Measurements from ENCODE around the gene GALP.
"Not testable (repeated sequence)": the region's sequence is repeated elsewhere in the genome, so short reads cannot be mapped to it uniquely, and the experiment has no call there.

Gene GALP

DNA sequence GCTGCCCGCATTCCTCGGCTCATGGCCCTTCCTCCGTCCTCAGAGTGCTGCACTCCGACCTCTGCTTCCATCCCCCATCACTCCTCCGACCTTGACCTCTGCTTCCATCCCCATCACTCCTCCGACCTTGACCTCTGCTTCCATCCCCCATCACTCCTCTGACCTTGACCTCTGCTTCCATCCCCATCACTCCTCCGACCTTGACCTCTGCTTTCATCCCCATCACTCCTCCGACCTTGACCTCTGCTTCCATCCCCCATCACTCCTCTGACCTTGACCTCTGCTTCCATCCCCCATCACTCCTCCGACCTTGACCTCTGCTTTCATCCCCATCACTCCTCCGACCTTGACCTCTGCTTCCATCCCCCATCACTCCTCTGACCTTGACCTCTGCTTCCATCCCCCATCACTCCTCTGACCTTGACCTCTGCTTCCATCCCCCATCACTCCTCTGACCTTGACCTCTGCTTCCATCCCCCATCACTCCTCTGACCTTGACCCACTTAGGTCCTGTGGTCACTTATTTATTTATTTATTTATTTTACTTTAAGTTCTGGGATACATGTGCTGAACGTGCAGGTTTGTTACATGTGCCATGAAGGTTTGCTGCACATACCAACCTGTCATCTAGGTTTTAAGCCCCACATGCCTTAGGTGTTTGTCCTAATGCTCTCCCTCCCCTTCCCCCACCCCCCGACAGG is 26.7 kb upstream of the GALP start:
- not testable (repeated sequence) for DNase-seq

DNA sequence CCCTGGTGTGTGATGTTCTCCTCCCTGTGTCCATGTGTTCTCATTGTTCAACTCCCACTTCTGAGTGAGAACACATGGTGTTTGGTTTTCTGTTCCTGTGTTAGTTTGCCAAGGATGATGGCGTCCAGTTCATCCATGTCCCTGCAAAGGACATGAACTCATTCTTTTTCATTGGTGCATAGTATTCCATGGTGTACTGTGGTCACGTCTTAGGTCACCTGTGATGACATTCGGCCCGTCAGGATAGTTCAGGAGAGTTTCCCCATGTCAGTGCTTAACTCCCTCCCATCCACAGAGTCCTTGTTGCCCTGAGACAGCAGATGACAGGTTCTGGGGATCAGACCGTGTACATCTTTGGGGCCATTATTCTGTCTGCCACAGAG is 26.2 kb upstream of the GALP start:
- no peak for DNase-seq

DNA sequence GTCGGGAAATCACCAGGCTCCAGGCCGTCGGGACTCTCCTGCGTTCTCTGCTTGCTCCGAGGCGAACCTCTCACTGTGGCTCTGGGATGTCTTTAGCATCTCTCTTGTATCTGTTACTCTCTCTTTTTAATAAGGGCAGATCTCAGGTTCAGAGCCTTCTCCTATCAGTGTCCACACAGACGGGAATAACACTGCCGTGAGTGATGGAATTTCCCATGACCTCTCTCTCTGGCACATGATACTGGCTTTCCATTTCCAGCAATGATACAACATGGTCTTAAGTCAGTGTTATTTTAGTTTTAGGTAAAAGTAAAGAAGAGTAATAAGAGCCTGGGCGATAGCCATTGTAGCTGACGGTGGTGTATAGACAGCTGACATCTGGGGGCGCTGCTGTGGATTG is 25.4 kb upstream of the GALP start:
- no peak for DNase-seq

DNA sequence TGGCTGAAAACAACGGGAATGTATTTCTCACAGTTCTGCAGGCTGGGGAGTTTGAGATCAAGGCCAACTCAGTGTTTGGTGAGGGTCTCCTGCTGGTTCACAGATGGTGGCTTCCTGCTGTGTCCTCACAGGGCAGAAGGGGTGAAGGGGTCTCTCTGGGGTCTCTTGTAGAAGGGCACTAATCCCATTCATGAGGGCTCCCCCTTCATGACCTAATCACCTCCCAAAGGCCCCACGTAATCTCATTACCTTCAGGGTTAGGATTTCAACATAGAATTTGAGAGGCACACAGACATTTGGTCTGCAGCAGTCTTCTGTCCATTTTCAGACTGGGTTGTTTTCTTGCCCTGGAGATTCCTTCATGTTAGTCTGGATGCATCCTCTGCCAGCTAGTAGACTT is 23.2 kb upstream of the GALP start:
- DNase-seq = no peak

DNA sequence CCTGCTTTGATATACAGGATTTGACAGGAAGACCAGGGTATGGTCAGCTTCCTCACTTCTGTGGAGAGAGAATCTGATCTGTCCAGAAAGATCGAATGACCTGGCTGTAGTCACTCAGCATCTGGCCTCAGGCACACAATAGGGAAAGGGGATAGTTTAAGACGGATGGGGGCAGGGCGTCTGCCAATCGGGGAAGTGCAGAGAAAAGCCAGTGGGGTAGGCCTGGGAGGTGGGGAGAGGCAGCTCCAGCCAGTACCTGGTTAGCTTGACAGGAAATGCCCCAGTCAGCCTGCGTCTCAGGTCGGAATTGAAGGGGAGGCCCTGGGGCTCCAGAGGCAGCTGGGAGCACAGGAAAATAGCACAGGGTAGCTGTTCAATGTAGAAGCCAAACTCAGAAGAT is 22.3 kb upstream of the GALP start:
- no peak for DNase-seq

DNA sequence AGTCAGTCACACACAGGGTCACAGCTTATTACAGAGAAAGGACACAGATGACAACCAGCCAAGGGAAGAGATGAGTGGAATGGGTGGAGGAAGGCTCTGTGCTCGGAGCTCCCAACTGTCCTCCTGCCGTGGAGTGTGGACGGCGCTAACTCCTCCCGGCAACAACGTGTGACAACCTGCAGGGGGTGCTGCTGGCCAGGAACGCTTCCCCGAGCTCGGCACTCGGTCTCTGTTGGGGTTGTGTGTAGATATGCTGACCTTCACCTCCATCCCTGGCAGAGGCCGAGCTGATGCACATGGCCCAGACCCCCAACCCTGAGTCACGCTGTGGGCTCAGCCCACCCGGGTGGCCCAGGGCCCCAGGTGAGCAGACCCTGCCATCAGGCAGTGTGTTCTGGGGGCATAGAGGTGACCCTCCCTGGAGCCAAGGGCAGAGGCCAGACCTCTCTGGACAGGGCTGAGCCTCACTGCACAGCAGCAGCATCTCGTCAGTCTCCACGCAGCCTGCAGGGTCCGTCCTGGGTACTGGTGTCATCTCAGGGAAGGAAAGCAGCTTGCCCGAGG is 20.6 kb upstream of the GALP start:
- DNase-seq = no peak

DNA sequence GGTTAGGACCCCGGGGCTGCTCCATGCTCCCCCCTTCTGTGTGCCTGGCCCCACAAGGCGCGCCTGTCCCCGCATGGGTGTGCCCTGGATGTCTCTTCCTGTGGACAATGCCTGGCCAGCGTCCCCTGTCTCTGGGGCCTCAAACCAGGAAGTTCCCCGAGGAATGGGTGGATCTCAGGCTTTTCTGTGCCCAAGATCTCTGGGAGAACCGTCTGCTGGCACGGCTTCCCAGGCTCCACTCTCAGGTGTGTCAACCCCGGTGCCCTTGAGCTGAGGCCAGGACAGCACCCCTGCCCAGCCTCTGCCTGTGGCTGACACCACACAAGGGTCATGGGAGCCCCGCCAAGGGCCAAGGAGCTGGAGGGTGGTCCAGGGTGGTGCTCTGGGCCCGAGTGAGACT is 19.0 kb upstream of the GALP start:
- no peak for DNase-seq

DNA sequence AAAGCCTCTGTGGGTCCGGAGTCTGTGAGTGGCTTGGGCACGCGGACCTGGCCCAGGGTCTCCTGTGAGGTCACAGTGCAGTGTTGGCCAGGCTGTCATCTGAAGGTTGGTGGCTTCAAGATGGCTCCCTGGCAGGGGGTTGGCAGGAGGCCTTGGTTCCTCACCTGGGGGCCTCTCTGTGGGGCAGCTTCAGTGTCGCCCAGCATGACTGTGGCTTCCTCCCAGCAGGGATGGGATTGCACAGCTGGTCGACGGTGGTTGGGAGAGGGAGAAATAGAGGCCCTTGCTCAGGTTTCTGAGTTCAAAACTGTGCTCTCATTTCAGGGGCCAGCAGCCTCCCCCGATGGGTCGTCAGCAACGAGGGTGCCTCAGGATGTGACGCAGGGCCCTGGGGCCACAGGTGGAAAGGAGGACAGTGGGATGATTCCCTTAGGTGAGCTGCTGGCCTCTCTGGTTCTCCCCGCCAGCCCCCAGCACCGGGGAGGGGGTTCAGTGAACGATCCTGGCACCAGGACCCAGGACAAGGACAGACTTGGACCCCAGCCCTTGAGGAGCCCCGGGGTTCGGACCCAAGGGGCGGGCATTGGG is 17.5 kb upstream of the GALP start:
- no peak for DNase-seq

DNA sequence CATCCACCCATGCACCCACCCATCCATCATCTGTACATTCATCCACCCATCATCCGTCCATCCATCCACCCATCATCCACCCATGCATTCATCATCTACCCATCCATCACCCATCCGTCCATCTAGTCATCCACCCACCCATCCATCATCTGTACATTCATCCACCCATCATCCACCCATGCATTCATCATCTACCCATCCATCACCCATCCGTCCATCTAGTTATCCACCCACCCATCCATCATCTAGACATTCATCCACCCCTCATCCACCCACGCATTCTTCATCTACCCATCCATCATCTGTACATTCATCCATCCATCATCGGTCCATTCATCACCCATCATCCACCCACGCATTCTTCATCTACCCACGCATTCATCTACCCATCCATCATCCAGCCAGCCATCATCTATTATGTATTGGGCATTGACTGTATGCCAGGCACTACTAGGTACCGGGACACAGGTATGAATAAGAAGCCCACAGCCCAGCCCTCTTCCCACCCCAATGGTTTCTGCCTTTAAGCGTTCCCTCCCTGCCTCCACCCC is 16.7 kb upstream of the GALP start:
- no peak for DNase-seq

DNA sequence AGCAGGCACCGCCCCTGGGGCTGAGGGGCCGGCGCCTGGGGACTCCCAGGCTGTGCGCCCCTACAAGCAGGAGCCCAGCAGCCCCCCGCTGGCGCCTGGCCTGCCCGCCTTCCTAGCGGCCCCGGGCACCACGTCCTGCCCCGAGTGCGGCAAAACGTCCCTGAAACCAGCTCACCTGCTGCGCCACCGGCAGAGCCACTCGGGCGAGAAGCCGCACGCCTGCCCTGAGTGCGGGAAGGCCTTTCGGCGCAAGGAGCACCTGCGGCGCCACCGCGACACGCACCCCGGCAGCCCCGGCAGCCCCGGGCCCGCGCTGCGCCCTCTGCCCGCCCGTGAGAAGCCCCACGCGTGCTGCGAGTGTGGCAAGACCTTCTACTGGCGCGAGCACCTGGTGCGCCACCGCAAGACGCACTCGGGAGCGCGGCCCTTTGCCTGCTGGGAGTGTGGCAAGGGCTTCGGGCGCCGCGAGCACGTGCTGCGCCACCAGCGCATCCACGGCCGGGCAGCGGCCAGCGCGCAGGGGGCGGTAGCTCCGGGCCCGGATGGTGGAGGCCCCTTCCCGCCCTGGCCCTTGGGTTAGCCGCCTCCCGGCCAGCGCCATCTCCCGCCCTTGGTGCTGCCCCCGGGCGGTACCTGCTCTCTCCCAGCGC is 16.1 kb upstream of the GALP start:
- no peak for DNase-seq

DNA sequence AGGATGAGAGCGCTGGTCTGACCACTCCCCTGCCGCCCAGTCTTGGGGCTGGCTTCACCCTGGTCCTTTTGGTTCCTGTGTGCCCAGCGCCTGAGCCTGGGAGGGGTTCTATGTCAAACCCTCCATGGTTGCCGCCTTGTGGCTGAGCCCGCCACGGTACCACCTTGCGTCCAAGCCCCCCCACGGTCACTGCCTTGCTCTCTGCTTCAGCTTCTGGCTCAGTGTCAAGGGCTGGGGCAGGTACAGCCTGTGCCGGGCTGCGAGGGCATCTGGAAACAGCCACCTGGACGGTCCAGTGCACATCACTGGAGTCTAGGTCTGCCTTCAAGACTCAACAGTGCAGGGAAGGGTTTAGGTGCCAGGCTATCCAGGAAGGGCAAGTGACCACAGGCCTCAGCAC is 14.3 kb upstream of the GALP start:
- no peak for DNase-seq

DNA sequence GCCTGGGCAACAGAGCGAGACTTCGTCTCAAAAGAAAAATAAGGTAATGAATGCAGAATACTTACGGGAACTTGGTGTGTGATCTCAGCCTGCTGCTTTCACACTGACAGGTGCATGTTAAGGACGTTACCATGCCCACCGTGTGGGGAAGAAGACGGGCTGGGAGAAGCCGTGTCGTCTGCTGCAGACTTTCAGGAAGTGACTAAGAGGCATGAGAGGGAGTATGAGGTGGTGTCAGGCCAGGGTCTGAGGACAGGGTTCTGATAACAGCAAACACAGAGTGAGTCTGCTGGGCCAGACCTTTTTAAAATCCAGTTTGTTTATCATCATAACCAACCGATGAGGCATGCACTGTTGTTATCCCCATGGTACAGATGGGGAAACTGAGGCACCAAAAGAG is 13.6 kb upstream of the GALP start:
- no peak for DNase-seq

DNA sequence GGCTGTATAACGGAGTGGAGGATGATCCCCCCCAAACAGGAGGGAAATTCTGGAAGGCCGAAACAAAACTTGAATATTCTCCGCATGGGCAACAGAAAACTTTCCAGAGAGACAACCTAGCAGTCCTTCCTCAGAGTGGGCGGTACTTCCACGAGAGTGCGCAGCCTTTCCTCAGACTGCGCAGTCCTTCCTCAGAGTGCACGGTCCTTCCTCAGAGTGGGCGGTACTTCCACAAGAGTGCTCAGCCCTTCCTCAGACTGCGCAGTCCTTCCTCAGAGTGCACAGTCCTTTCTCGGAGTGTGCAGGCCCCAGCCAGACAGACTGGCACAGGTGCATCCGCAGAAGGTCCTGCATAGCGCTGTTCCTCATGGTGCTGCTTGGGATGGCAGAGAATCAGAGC is 12.7 kb upstream of the GALP start:
- no peak for DNase-seq

DNA sequence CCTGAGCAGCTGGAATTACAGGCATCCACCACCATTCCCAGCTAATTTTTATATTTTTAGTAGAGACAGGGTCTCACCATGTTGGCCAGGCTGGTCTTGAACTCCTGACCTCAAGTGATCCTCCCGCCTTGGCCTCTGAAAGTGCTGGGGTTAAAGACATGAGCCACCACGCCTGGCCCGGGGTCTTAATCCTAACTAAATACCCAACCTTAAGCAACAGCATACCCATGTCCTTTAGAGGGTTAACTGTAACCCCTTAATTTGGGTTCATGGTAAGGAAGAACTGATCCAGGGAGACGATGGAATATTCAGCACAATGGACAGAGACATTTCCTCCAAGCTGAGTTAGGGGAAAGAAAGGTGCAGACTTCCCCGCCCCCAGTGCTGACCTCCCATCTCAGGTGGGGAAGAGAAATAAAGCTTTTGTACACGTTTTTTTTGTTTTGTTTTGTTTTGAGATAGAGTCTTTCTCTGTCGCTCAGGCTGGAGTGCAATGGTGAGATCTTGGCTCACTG is 8.7 kb upstream of the GALP start:
- no peak for DNase-seq

DNA sequence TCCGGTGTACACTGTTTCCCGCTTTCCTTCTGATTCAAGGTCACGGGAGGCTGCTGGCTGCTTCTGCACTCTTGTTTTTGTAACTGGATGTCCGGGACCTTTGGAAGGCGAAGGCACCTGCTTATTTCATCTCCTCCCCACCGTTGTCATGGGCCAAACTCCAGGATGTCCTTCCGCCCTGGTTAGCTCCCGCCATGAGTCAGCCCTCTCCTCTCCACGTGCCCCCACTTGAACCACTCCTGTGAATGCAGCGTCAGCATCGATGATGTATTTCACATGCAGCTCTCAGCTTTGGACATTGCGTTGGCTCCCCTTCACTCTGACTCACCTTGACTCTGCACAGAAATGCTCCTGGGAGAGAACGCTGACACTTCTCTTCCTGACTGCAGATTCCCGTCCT is 5.5 kb upstream of the GALP start:
- no peak for DNase-seq

DNA sequence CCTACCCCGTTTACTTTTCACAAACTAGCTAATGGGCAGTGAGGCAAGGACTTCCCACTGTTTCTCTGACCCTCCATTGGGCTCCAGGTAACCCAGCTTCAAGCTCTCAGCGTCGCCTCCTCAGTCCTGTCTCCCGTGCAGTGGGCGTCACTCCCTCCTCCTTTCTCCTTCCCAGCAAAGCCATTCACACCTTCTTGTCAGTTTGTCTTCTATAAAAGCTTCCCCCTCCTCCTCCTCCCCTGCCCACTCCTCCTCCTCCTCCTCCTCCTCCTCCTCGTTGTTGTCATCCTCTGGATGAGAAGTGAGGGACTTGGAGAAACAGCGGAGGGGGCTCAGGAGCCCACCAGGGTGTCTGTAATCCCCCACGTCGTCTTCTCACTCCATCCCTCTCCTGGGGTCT is 1.7 kb upstream of the GALP start:
- DNase-seq = no peak

DNA sequence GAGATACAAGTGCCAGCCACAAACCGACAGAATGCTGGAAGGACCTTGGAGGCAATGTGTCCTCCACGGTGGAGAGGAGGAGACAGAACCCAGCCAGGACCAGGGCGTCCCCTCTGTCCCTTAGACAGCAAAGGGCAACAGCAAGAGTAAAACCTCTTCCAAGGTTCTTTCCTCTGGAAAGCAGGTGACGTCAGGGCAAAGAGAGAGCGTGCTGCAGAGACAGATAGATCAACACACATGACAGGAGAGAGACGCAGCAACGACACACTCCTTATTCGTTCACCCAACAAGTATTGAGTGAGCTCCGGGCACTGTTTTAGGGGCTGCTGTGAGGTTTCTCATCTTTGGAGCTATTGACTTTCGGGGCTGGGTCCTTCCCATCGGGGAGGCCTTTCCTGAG is 1.3 kb upstream of the GALP start:
- no peak for DNase-seq

DNA sequence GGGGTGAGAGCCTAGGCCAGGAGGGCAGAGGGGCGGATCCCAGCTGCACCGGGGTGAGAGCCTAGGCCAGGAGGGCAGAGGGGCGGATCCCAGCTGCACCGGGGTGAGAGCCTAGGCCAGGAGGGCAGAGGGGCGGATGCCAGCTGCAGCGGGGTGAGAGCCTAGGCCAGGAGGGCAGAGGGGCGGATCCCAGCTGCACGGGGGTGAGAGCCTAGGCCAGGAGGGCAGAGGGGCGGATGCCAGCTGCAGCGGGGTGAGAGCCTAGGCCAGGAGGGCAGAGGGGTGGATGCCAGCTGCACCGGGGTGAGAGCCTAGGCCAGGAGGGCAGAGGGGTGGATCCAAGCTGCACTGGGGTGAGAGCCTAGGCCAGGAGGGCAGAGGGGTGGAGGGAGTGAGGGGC is 502 bp downstream of the GALP start:
- not testable (repeated sequence) for DNase-seq

DNA sequence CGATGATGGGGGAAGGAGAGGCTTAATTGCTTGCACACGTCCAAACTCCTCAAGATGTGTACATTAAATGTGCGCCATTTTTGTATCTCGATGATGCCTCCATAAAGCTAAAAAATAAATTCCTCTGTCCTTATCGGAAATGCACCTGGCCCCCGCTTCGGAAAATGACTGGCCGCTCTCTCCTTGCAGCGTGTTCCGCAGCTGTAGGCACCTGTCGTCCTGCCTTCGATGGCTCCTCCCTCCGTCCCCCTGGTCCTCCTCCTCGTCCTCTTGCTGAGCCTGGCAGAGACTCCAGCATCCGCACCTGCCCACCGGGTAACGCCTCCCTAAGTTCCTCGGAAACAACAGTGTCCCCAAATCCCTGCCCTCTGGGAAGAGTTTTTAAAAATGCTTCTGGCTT is 1.1 kb downstream of the GALP start:
- DNase-seq = no peak

DNA sequence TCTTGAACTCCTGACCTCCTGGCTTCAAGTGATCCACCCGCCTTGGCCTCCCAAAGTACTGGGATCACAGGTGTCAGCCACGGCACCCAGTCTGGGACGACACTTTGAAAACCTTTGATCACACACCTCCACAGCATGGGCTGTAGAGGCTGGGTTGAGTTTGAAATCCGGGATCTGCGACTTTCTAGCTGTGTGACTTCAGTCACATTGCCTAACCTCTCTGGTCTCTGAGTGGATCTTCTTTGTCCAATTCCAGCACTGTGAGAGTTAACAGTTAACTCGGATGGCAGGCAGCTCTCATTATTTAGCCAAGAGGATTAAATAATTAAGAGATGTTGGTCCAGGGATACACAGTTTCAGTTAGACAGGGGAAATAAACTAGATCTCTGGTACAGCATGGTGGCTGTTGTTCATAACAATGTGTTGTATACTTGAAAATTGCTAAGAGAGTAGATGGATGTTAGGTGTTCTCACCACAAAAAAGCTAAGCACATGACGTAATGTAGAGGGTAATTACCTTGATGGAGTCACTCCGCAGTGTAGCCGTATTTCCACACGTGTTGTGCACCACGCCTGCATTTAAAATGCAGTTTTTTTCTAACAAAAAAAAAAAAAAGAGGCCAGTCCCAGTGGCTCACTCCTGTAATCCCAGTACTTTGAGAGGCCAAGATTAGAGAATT is 1.9 kb downstream of the GALP start:
- no peak for DNase-seq

DNA sequence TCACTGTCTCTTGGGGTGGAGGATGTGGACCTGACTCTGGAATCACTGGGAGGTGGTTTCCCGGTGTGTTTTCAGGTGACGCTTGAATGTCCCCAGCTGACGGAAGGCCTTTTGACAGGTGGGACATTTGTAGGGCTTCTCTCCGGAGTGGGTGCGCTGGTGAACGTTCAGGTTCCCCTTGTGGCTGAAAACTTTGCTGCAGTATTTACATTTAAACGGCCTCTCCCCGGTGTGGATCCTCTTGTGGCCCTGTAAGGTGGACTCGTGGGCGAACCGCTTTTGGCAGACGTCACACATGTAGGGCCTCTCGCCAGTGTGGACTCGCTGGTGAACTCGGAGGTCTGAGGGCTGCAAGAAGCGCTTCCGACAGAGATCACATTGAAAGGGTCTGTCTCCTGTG is 14.0 kb downstream of the GALP start:
- DNase-seq = no peak

DNA sequence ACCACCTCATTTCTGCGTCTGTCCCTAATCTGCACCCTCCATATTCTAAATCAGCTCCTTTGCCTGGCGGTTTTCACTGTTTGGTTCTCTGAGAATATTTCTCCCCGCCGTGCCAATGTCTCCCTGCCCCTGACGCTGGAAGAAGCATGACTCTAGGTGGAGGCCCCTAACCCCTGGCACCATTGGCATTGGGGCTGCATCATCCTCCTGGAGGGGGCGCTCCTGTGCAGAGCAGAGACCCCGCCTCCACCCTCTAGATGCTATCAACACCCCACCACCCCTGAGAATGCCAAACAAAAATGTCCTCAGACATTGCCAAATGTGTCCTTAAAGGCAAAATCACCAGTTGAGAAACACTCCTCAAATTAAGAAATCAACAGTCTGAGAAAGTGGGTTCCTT is 15.3 kb downstream of the GALP start:
- no peak for DNase-seq

DNA sequence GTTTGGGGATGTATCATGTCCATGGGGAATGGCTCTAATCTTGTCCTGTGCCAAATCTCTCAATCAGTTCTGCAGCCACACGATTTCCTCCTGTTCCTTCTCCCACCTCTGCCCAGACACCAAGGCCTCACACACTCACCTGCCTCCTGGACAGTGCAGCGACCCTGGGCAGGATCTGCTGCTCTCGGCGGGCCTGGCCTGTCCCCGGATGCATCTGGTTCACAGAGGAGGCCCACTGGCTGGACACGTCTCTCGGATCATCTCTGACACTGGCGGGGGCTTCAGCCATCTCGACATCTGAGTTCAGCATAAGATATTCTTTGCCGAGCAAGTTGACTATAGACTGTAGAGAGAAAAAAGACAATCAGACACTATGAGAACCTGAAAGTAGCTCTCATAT is 15.9 kb downstream of the GALP start:
- no peak for DNase-seq

All from COR-L47 (cell line).